GM12801 (cell line): Measurements from ENCODE around the gene TTC28.

Experiments
- TF ChIP-seq, protein P1 (sequence below): IDR thresholded peaks from one replicate; pipeline ENCODE4 v1.5.1; 2011; ENCODE audit warnings: control low read depth; ENCODE audit not compliant: insufficient read length; ENCODE audit errors: extremely low read depth

Gene TTC28

GRCh38 chr22:28600546-28601143, 79.0 kb downstream of the TTC28 start:
- TF ChIP-seq, protein P1, sequence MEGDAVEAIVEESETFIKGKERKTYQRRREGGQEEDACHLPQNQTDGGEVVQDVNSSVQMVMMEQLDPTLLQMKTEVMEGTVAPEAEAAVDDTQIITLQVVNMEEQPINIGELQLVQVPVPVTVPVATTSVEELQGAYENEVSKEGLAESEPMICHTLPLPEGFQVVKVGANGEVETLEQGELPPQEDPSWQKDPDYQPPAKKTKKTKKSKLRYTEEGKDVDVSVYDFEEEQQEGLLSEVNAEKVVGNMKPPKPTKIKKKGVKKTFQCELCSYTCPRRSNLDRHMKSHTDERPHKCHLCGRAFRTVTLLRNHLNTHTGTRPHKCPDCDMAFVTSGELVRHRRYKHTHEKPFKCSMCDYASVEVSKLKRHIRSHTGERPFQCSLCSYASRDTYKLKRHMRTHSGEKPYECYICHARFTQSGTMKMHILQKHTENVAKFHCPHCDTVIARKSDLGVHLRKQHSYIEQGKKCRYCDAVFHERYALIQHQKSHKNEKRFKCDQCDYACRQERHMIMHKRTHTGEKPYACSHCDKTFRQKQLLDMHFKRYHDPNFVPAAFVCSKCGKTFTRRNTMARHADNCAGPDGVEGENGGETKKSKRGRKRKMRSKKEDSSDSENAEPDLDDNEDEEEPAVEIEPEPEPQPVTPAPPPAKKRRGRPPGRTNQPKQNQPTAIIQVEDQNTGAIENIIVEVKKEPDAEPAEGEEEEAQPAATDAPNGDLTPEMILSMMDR, result no peak

DNA sequence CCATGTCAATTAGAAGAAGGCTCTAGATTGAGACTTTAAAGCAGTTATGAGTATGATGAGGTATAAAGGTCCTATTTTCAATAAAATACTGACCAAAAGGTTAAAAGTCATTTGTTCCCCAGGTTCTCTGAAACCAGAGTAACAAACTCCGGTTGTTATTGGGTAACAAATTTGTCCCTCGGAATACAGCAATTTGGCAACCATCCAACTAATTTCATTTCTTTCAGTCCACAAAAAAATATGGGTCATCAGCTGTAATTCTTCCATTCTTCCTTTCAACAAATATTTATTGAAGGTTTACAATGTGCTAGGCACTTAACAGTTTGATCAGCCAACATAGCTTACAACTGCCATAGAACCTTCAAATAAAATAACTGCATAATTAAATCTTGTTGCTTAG, 79.9 kb downstream of the TTC28 start:
- TF ChIP-seq, protein P1, result no peak

DNA sequence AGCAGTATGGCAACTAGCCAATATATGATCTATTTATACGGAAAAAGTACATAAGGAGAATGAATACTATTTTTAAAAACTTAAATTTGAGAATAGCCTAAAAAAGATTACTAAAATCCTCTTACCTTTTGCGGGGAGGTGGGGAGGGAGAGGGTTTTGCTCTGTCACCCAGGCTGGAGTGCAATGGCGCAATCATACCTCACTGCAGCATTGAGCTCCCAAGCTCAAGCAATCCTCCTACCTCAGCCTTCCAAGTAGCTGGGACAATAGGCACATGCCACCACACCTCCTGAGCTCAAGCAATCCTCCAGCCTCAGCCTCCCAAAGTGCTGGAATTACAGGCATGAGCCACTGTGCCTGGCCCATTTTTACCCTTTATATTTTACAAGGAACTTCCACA, 82.0 kb downstream of the TTC28 start:
- TF ChIP-seq, protein P1, result no peak

DNA sequence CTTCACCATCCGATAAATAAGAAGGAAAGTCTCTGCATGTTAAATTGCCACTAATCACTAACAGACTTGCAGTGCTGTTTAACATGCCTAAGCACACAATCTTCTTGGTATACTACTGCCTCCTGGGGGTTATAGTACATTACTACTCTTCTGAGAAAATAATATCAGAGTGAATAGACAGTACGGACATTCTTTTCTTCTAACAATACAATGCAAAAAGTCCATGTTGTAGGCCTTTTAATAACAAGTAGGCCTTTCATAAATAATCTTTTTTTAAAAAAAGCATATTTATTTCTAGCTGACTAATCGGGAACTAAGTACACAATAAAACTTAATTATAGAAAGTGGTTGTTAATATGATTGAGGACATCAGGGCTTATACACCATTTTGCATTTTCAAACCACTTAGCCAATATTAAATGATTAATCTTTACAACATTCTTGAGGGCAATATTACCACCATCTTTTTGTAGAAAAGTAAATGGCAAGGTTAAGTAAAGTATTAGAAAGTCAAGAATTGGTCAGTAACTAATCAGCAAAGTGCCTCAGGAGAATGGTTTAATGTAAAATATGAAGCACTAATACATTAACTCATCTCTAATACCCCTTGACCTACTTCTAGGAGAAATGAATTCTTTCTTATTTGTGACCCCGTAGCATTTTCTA, 84.7 kb downstream of the TTC28 start:
- TF ChIP-seq, protein P1, result no peak

- TF ChIP-seq, protein P1, result no peak
These were observed 85.4 kb downstream of the TTC28 start for GRCh38 chr22:28594076-28594796.

DNA sequence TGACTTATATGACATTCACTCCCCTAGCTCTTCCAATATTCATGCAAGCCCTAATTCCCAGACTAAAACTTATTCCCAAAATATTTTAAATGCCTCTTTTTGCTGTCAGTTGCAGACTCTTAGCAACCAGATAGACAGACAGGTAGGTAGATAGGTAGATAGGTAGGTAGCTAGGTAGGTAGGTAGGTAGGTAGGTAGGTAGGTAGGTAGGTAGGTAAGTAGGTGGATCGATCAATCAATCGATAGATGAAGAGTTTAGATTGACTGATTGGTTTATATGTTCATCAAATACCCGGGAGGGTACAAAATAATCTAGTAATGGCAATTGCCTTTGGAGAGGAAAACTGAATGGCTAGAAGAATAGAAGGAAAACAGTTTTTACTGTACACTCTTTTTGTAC, 86.3 kb downstream of the TTC28 start:
- TF ChIP-seq, protein P1, result no peak

DNA sequence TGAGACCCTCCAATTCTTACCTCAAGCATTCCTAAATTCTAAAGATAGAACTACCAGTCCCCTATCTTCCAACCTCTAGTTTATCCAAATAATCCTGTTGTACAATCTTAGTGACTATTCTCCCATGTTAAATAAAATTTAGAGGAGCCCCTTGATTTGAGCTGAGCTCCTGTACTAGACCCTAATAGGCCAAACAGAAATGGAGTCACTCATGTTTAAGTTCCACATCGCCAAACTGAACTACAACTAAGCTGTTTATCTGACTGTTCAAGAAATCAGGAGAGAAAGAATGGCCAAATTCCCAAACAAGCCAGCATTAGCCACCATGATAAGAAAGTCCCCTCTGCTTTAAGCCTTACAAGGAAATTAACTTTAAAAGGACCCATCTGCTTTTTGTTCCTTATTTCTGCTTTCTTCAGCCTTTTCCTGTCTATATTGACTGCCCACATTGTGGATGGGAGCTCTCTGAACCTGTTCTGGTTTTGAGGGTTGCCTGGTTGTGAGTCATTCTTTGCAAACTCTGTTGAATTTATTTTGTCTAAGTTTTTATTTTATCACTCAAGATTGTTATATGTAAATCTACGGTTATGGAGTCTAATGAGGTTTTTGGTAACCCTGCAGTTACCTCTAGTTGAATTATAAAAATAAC, 90.4 kb downstream of the TTC28 start:
- TF ChIP-seq, protein P1, result no peak
